ENCODE measurements around the gene SERINC3.
"Not testable (repeated sequence)": the region's sequence is repeated elsewhere in the genome, so short reads cannot be mapped to it uniquely, and the experiment has no call there.

The SERINC3 gene

DNA sequence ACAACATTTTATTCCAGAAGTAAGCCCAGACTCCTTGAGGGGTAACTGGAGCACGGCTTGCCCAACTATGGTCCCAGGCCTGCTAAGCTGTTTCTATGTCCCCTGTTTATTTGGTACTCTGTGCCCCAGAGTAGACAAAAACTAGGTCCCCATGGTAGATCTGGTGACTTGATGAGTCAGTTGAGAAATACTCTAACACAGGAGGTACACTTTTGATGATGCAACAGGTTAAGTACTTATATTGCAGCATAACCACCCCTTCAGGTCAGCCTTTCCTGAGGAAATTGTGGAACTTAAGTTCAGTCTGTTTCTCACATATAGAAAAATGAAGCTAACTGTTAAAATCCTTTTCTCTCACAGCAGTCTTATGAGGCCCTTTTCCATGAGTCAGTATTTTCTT lies 26.6 kb downstream of the SERINC3 start:
- in situ Hi-C loops (cut with HindIII; ENCODE audit: low sequenced_read_pairs), result no loop called here

DNA sequence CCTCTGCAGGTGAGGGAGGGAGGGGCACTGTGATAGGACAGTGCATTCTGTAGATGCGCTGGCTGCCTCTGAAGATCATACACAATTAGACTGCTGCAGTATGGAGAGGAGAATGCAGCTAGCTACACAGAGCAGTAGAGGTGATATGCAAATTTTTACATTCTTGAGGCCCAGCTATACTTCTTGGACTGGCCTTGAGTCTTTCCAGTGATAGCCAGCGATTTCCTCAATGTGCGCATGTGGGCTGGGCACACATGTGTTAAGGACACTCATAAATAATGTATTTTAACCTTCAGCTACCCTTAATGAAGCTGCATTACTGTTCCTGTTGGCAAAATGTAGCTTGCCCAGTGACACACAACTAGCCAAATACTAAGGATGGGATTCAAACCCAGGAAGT lies 27.2 kb downstream of the SERINC3 start:
- in situ Hi-C loops (cut with HindIII; ENCODE audit: low sequenced_read_pairs), result no loop called here

DNA sequence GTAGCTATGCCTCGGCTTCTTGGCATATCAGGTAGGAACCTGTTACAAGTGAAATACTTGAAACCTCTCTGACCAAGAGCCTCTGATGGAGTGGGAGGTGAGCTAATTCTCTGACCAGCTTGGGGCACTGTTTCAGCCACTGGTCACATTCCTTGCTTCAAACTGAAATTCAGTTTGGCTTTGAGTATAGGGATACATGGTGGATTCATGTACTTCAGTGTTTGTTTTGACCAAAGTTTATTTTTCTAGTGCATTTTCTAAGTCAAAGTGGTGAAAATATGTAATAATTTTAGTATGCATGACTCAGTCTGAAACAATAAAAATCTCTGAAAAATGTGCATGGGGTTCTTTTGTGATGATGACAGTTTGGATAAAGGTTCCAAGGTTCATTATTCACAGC lies 27.6 kb downstream of the SERINC3 start:
- in situ Hi-C loops (cut with HindIII; ENCODE audit: low sequenced_read_pairs), result no loop called here

DNA sequence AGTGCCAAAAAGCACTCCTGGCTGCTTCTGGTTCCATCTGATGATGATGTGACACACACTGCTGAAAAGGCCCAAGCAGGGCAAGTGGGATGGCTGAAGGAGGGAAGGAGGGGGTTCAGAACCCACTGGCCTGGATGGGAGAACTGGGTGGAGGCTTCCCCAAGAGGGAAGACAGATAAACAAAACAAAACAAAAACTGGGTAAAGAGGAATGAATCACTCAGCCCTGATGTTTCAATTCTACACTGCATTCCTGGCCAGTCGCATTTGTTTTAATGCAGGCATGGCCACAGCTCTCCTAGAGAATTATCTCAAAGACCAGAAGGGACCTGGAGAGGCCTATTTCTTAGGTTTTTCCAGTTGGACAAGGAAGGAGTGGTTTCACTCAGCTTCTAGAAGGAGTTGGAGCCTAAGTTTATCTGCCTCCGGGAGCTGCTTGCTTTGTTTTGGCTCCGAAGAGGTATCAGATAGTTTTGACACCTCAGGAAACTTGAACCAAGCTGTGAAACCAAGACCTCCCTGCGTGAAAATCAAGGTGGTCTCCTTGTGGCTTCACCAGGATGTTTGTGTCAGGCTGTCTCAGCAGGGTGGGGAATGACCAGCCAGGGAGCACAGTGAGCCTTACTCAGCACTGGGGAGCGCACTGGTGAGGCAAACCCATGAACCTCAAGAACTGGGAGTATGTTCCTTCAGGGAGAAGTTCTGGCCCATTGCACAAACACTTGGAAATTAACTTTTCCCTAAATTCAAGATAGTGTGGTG lies 30.1 kb downstream of the SERINC3 start:
- in situ Hi-C loops (cut with HindIII; ENCODE audit: low sequenced_read_pairs), result no loop called here

DNA sequence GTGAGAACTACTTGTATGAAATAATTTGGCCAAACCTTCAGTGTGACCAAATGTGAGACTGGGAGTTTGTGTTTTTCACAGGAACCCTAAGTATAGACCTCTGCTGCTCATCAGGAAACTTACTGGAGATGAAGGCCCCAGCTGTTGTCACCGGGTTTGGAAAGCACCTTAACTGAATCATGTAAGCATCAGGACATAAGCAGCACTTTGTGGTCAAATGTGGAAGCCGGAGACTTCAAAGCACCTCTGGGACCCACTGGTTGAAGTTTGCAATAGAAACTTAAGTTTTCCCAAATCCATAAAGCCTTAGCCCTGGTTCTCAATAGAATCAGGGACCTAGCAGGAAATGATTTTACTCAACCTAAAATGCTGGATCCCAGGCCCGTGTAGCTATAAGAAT lies 31.9 kb downstream of the SERINC3 start:
- in situ Hi-C loops (cut with HindIII; ENCODE audit: low sequenced_read_pairs), result no loop called here

DNA sequence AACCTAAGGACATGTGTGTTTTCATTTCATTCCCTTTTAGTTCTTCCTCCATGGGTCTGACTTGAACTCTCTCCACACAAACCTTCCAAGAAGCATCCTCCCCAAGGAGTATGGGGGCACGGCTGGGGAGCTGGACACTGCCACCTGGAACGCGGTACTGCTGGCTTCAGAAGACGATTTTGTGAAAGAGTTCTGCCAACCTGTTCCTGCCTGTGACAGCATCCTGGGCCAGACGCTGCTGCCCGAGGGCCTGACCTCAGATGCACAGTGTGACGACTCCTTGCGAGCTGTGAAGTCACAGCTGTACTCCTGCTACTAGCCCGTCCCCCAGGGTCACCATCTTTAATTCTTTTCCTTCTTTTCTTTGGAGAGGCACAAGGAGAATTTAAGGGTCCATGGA lies 32.6 kb downstream of the SERINC3 start:
- in situ Hi-C loops (cut with HindIII; ENCODE audit: low sequenced_read_pairs), result no loop called here

DNA sequence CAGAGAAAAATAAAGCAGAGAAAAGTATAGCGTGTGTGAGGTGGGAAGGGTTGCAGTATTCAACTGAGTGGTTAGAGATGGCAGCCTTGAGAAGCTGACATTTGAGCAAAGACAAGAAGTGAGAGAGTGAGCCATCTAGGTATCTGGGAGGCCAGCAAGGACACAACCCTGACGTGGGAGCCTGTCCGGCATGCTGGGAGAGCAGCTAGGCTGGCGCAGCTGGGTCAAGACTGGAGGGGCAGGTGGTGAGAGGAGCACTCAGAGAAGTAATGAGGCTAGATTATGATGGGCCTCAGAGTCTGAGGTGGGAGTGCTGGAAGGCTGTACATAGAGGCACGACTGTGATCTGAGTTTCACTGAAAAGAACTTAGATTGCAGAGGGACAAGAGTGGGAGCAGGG lies 33.3 kb downstream of the SERINC3 start:
- in situ Hi-C loops (cut with HindIII; ENCODE audit: low sequenced_read_pairs), result no loop called here

DNA sequence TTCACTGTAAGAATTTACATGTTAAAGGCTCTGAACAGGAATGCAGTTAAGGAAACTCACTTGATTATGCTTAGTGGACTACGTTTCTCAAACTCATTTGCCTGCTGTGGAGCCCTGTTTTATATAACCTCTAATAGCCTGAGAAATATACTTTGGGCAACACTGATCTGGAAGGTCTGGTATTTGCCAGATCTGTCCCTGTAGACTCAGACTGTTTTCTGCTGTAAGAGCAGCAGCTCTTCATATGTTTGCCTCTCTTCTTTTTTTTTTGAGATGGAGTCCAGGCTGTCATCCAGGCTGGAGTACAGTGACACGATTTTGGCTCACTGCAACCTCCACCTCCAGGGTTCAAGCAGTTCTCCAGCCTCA lies 36.1 kb downstream of the SERINC3 start:
- in situ Hi-C loops (cut with HindIII; ENCODE audit: low sequenced_read_pairs), result no loop called here

DNA sequence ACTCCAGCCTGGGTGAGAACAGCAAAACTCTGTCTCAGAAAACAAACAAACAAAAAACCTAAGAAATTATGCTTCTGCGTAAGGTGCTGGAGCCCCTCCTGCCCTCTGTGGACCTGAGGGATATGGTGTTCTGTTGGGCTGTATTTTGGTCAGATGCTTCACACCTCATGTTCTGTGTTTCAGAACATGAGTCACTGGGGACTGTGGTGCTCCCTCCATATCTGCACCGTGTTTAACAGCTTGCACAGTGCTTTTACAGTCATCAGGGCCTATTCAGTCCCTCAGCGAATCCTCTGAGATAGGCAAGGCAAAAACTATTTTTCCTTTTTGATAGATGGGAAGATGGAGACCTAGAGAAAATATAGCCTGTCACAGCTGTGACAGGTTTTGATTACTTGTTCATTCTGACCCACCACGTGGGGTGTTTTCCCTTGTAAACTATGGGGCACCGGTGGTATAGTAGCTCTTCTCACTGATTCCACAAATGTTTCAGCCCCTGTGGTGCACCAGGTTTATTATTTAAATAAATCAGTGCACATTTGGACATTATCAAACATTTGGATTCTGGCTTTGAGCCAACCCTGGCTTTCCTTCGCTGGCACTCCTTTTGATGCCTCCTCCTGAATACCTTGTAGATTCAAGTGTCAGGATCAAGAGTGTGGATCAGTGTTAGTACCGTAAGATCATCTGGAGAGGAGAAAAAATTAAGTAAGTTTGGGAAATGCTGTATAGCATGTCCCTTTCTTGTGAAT lies 36.6 kb downstream of the SERINC3 start:
- in situ Hi-C loops (cut with HindIII; ENCODE audit: low sequenced_read_pairs), result no loop called here

DNA sequence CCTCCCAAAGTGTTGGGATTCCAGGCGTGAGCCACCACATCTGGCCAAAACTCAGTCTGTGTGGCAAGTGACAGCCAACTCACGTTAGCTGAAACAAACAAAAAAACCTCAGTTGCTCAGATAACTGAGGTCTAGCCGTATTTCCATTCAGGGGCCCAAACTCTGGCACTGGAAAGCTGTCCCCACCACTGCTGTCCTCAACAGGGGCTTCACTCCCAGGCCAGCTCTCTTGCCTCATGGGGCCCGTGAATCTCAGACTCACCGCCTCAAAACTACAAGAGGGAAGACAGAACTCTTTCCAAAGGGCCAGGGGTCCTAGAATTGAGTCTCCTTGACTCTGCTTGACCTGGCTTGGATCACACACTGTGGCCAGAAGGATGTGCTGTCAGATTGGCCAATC lies 38.8 kb downstream of the SERINC3 start:
- in situ Hi-C loops (cut with HindIII; ENCODE audit: low sequenced_read_pairs), result no loop called here

DNA sequence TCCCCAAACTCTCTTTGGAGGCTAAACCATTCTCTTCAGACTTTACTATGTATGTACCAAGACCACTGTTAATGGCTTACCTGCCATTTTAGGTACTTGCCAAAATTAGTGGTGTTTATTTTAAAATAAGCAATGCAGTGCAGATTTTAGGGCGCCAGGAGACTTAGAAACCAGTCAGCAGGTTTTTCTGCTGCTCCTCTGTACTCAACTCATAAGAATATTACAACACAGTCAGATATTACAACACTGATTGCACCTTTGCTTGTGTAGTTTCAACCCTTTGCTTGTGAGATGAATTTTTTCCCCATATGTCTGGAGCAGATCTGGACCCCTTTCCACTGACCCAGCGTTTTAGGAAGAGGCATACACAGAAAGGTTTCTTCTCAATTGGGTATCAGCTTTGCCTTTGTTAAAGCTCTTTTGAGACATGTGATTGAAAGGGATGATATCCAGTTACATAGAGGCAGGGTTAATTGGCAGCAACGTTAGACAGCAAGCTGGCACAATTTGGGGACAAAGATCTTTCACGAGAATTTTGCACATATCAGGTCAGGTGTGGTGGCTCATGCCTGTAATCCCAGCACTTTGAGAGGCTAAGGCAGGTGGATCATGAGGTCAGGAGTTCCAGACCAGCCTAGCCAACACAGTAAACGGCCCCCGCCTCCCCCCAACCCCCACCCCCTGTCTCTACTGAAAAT lies 40.0 kb downstream of the SERINC3 start:
- in situ Hi-C loops (cut with HindIII; ENCODE audit: low sequenced_read_pairs), result no loop called here

DNA sequence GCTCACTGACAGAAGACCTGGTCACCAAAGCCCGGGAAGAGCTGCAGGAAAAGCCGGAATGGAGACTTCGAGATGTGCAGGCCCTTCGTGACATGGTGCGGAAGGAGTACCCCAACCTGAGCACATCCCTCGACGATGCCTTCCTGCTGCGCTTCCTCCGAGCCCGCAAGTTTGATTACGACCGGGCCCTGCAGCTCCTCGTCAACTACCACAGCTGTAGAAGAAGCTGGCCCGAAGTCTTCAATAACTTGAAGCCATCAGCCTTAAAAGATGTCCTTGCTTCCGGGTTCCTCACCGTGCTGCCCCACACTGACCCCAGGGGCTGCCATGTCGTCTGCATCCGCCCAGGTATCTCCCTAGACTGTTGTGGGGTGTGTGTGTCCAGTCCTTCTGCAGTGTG lies 41.8 kb downstream of the SERINC3 start:
- in situ Hi-C loops (cut with HindIII; ENCODE audit: low sequenced_read_pairs), result no loop called here

DNA sequence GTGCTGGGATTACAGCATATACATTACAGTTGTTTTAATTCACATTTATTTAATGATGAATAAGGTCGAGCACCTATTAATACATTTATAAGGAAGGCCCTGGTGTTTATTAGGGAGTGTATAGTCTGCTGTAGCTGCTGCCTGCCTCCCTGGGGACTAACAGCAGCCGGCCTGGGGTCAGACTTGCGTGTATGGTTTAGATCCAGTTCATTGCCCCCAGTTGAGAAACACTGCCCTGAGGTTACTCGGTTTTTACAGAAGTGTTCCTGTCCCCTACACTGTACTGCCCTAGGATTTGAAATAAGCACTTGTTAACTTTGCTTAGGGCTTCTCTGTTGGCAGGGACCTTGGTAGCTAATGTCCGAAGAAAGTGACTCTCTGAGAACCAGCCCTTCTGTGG lies 42.2 kb downstream of the SERINC3 start:
- in situ Hi-C loops (cut with HindIII; ENCODE audit: low sequenced_read_pairs), result no loop called here

DNA sequence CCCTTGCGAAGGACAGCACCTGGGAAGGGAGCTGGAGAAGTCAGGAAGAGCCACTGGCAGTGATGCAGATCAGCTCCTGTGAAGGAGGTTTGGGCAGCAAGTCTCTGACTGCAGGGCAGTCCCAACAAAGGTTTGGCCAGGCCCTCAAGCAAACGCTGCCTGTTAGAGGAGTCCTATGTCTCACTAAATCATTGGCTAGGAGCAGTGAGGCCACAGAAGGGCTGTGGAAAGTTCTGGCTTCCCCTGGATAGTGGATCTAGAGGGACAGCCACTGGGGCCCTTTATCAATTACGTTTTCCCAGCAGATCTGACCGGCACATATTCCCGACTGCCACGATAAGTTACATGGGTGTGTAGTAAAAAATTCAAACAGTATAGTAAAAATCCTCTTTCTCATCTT lies 43.7 kb downstream of the SERINC3 start:
- in situ Hi-C loops (cut with HindIII; ENCODE audit: low sequenced_read_pairs), result no loop called here

DNA sequence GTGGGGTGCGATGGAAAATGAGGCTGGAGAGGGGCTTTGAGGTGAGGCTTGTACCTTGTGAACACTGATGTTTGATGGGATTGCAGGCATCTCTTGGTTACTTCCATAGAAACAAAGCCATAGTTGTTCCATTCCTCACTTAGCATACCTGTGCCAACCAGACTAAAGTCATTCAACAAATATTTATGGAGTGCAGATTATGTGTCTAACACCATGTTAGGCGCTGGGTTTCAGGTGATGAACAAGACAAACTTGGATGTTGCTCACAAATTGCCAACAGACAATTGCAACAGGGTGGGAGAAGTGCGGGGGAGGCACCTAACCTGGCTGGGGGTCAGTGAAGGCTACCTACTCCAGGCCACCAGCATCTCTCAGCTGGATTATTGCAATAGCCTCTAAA lies 44.7 kb downstream of the SERINC3 start:
- in situ Hi-C loops (cut with HindIII; ENCODE audit: low sequenced_read_pairs), result no loop called here

DNA sequence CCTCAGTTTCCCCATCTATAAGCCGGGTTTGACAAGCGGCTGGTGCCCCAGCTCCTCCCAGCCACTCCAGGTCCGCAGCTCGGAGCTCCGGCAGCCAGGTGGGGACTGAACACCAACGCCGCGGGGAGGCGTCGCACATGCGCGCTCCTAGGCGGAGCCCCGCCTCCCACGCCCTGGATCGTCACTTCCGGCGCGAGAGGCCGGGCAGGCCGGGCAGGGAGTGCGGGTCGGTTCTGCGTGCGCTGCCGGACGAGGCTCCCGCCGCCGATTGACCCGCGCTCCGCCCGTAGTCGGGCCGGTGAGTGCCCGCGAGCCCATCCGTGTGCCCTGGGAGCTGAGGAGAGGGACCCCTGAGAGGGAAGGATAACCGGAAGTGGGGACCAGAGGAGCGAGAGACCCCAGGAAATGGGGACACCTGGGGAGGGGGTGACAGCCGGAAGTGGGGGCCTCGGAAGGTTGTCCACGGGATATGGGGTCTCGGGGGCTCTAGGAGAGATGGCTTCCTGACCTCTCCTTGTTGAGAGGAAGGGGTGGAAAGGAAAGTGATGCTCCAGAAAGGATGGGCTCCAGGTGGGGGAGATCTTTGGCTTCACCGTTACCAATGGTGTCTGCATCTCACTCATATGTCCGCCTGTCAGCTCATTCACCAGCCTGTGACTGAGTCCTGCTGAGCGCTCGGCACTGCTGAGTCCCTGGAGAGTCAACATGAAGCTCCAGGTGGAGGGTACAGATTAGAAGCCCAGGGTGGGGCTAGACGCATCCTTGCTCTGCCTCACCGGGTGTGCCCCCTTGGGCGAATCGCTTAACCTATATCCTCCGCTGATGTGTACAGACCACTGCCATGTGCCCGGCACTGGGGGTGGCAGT lies 45.9 kb downstream of the SERINC3 start, which contains the start of gene TTPAL:
TSS of gene TTPAL (plus strand) at position 181 of the 867 bp plus-strand sequence. CDS start 4,126 bp downstream, outside the sequence.
- in situ Hi-C loops (cut with HindIII; ENCODE audit: low sequenced_read_pairs), result no loop called here

DNA sequence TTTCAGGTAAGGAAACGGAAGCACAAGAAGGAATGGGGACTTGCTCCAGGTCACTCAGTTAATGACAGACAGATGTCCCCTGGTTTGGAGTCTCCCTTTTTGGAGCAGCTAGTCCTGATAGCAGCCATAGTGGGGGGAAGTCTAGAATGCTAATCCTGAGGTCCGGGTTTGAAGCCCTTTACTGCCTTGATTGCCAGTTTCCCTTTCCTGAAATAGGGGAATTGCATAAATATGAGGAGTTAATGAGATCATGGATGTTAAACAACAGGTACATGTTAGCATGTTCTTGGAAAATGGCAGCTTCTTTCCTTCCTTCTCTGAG lies 46.5 kb downstream of the SERINC3 start:
- in situ Hi-C loops (cut with HindIII; ENCODE audit: low sequenced_read_pairs), result no loop called here

DNA sequence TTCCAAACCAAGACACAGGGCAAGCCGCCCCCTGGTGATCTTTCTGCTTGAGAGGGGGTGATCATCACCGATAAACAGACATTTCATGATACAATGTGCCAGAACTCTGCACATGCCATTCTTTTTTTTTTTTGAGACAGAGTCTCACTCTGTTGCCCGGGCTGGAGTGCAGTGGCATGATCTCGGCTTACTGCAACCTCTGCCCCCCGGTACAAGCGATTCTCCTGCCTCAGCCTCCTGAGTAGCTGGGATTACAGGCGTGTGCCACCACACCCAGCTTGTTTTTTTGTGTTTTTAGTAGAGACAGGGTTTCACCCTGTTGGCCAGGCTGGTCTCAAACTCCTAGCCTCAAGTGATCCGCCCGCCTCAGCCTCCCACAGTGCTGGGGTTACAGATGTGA lies 49.6 kb downstream of the SERINC3 start:
- in situ Hi-C loops (cut with HindIII; ENCODE audit: low sequenced_read_pairs), result not testable (repeated sequence)

DNA sequence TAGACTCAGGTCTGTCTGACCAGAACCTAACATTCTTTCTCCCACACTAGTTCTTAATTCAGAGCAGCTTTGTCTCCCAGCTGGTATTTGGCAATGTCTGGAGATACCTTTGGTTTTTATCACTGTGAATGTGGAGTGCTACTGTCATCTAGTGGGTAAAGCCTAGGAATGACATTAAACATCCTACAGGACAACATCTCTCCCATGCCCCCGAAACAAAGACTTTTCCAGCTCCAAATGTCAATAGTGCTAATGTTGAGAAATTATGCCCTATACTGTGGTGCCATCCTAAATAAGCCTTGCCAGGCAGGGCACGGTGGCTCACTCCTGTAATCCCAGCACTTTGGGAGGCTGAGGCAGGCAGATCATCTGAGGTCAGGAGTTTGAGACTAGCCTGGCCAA lies 50.4 kb downstream of the SERINC3 start:
- in situ Hi-C loops (cut with HindIII; ENCODE audit: low sequenced_read_pairs), result no loop called here

DNA sequence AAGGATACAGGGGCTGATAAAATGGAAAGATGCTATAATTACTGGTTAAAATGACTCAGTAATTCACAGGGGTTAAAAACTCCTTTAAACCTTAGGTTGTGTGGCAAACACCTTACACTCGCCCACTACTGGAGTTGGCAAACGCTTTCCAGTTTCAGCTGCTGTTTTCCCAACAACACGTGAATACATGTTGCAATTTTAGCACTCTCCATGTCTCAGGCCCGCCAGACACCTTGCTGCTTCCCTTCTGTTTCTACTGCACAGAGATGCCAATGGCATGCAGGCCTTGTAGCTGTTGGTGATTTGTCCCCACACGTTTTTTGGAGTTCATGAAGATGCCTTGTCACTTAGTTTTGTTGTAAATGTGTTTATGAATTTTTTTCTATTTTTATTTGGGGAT lies 51.5 kb downstream of the SERINC3 start:
- in situ Hi-C loops (cut with HindIII; ENCODE audit: low sequenced_read_pairs), result no loop called here

Data from DLD1 (cell line).